GM21717 (cell line): ENCODE data around the gene H6PD.

Experiments
- ATAC-seq: cut with Tn5 transposase; IDR thresholded peaks from one replicate; pipeline ENCODE4 v1.9.1; 2021; ENCODE audit warnings: mild to moderate bottlenecking, moderate library complexity; ENCODE audit not compliant: unreplicated experiment

The H6PD gene

DNA sequence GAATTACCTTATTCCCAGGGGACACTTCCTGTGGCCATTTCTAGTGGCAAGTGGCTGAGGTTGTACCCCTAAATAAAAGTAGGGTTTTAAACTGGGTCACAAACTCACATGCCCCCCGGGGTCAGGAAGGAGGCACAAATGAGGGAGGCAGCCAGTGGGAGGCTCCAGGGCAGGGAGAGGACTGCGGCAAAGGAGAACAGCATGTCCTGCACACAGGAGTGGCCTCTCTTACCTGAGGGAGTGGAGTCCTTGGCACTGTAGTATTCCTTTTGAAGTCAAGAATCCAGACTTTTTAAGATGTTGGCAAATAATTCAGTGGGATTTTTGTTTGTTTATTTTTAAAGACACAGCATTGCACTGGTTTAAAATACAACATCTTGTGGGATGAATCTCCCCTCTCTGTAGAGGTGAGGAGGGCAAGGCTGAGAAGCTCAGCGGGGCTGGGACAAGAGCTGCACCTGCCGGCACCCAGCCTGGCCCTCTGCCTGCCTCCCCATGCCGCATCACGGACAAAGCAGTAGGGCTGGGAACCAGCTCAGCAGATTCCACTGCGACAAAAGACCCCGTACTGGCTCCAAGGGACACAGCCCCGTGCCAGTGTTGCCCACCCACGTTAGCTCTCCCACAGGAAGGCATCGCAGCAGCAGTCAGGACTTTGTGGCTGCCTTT, 80.3 kb downstream of the H6PD start:
- ATAC-seq, result no peak

- ATAC-seq, result no peak
These were observed 81.0 kb downstream of the H6PD start for GRCh38 chr1:9315411-9316079.

- ATAC-seq, result no peak
These were observed 81.5 kb downstream of the H6PD start for GRCh38 chr1:9316080-9316444.

- ATAC-seq, result no peak
These were observed 81.9 kb downstream of the H6PD start for GRCh38 chr1:9316512-9316911.

GRCh38 chr1:9317072-9317471, 82.5 kb downstream of the H6PD start:
- ATAC-seq, result no peak

- no peak for ATAC-seq
These were observed 83.2 kb downstream of the H6PD start for GRCh38 chr1:9317591-9318417.

DNA sequence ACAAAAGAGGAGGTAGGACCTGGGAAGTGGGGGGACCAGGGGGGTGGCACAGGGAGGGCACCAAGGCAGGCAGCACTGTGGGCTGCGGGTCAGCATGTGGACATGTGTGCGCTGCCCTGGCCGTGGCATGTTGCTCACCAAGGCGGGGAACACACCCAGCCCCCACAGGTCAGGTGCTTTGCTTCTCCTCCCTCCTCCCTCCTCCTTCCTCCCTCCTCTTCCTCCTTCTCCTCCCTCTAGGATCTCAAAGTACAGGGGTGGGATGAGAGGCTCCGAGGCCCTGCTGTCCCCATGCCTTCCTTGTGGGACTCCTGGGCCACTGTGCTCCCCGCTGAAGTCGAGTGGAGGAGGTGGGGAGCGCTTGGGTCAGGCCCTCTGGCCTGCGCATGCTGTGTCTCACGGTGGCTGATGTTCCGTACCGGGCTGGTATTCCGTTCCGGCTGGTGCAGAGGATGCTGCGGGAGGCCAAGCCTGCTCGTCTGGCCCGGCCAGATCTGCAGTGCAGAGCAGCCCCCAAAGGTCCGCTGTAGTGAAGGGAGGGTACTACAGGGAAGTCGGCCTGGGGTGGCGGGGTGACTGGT, 84.7 kb downstream of the H6PD start:
- ATAC-seq, result no peak

DNA sequence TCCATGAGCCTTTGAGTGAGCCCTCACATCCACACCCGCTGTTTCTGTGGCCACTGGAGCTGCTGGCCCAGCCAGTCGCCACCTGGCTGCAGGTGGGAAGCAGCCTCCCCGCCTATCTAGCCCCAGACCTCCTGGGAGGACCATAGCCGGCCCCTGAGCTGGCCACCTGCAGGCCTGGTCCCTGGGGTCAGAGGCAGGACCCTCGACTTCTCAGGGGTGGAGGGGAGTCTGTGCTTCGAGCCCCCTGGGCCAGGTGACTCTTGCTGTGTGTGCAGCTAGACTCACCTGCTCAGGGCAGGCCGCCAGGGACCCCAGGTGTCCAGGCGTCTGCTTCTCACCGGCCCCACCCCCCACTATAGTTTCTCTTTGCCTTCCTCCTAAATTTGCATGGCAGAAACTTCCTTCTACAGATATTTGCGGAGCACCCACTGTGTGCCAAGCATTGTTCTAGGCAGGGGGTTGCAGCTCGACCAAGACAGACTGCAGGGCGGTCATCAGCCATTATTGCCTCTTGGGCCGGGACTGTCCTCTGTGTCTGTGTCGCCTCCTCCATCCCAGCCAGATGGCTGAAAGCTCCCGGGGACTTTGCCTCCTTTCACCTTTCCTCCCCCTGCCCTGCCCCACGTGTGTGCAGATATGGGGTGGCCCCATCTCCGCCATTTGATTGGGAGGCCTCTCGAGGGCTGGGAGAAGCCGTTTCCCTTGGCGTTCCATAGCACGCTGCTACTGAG, 85.4 kb downstream of the H6PD start:
- no peak for ATAC-seq
